Activated naive CD4-positive, alpha-beta T cell treated with anti-CD3 and anti-CD28 coated beads for 36 hours (primary cell): ENCODE results near the gene TXK. TPM values are rescaled to one million over a fixed set of nuclear protein-coding genes. Genes with fewer than 3 reads are reported as not detected.

ENCODE experiments used
- CTCF ChIA-PET: fragments of 350-600 bp; sonication (Branson Sonifier 250); formaldehyde crosslinking; loops from one replicate; lab custom pipeline; 2021; ENCODE audit warnings: antibody characterized with exemption; lab: Charles Lee
- DNase-seq: peaks from one replicate; pipeline ENCODE4 v3.0.0-alpha.2; 2020
- H3K27ac Mint-ChIP-seq: one replicate; pipeline ENCODE4 v1.8.0; 2021; ENCODE audit warnings: mild to moderate bottlenecking, mixed read lengths
- H3K27me3 Mint-ChIP-seq: one replicate; pipeline ENCODE4 v1.8.0; 2021; ENCODE audit warnings: low read depth, mixed read lengths
- H3K36me3 Mint-ChIP-seq: one replicate; pipeline ENCODE4 v1.8.0; 2021; ENCODE audit warnings: low read depth, mixed read lengths
- H3K4me1 Mint-ChIP-seq: one replicate; pipeline ENCODE4 v1.8.0; 2021; ENCODE audit warnings: low read depth, mixed read lengths
- H3K4me3 Mint-ChIP-seq: one replicate; pipeline ENCODE4 v1.8.0; 2021; ENCODE audit warnings: mild to moderate bottlenecking, moderate library complexity, mixed read lengths
- H3K9me3 Mint-ChIP-seq: one replicate; pipeline ENCODE4 v1.8.0; 2021; ENCODE audit warnings: mixed read lengths
- intact Hi-C: fragments of 100-400 bp; cut with micrococcal nuclease; formaldehyde crosslinking; loops from one replicate; pipeline ENCODE4 v1.15.1; 2023
- total RNA-seq, 2 experiments: library from RNA; stranded (reverse); gene quantifications; one replicate each; pipeline ENCODE4 v1.2.3, GENCODE V29; 2021

Gene TXK
- total RNA-seq, 2 experiments from 2014 or later: 24.4 to 28.6 TPM

GRCh38 chr4:48046059-48046458 lies 88.0 kb downstream of the TXK start:
- Mint-ChIP-seq H3K4me1 (peaks cover 72% of the 10 kb centered on the region), H3K27me3 (no peaks in the 10 kb centered on the region), H3K36me3 (no peaks in the 10 kb centered on the region), H3K27ac (no peak overlapping the region), H3K4me3 (no peak overlapping the region), H3K9me3 (no peaks in the 10 kb centered on the region)
- intact Hi-C loops: loop anchor here (5.0 to 10.0 kb wide), 2 partner anchors 209 to 859 kb away; partner anchors contain the start of genes CORIN and OCIAD2
- CTCF ChIA-PET: interaction anchor here (1.0 to 7.9 kb wide), 6 partner anchors 14 to 50 kb away, joined by 3 to 105 read pairs (median 12); no protein-coding TSS in a partner anchor
- no peak for DNase-seq

GRCh38 chr4:48044298-48044697 lies 89.8 kb downstream of the TXK start:
- CTCF ChIA-PET: interaction anchor here (0.6 to 7.9 kb wide), 4 partner anchors 12 to 115 kb away, joined by 3 to 105 read pairs (median 10); no protein-coding TSS in a partner anchor
- intact Hi-C loops: loop anchor here (2.0 to 10.0 kb wide), 2 partner anchors 17 to 861 kb away; partner anchors contain the start of gene OCIAD2
- no peak overlapping the region for H3K4me3 Mint-ChIP-seq

GRCh38 chr4:48043504-48043903 lies 90.5 kb downstream of the TXK start:
- Mint-ChIP-seq H3K9me3 (no peaks in the 10 kb centered on the region), H3K36me3 (peaks cover 1% of the 10 kb centered on the region), H3K4me3 (no peak overlapping the region), H3K4me1 (peaks cover 78% of the 10 kb centered on the region), H3K27me3 (no peaks in the 10 kb centered on the region), H3K27ac (no peak overlapping the region)
- no peak for DNase-seq
- intact Hi-C loops: loop anchor here (10.0 kb wide), 1 partner anchor 861 kb away; the partner anchor contains the start of gene OCIAD2
- CTCF ChIA-PET: interaction anchor here (0.6 to 2.6 kb wide), 4 partner anchors 10 to 44 kb away, joined by 3 to 17 read pairs (median 4); no protein-coding TSS in a partner anchor

More at GRCh38 chr4:48044298-48044697, 89.8 kb downstream of the TXK start:
- Mint-ChIP-seq H3K4me1 (peaks cover 78% of the 10 kb centered on the region), H3K36me3 (no peaks in the 10 kb centered on the region), H3K27me3 (no peaks in the 10 kb centered on the region), H3K27ac (no peak overlapping the region), H3K9me3 (no peaks in the 10 kb centered on the region)
- DNase-seq: no peak

- Mint-ChIP-seq H3K4me3 (no peak overlapping the region), H3K27ac (no peak overlapping the region), H3K9me3 (no peaks in the 10 kb centered on the region), H3K4me1 (peaks cover 79% of the 10 kb centered on the region), H3K27me3 (no peaks in the 10 kb centered on the region), H3K36me3 (peaks cover 1% of the 10 kb centered on the region)
- DNase-seq: no peak
- intact Hi-C loops: loop anchor here (10.0 kb wide), 1 partner anchor 862 kb away; the partner anchor contains the start of gene OCIAD2
- CTCF ChIA-PET: interaction anchor here (0.6 to 2.6 kb wide), 5 partner anchors 10 to 73 kb away, joined by 3 to 17 read pairs (median 4); no protein-coding TSS in a partner anchor
Measured at GRCh38 chr4:48042979-48043461, 91.0 kb downstream of the TXK start.

GRCh38 chr4:48041535-48042137 lies 92.4 kb downstream of the TXK start:
- H3K4me3 Mint-ChIP-seq: no peak overlapping the region
- CTCF ChIA-PET: interaction anchor here (0.9 to 2.6 kb wide), 4 partner anchors 8 to 24 kb away, joined by 3 to 17 read pairs (median 4); no protein-coding TSS in a partner anchor
- H3K36me3 Mint-ChIP-seq: peaks cover 2% of the 10 kb centered on the region
- DNase-seq: no peak
- no peaks in the 10 kb centered on the region for H3K27me3 Mint-ChIP-seq
- no peak overlapping the region for H3K27ac Mint-ChIP-seq
- H3K9me3 Mint-ChIP-seq: peaks cover under 1% of the 10 kb centered on the region
- intact Hi-C loops: loop anchor here (1.0 to 10.0 kb wide), 2 partner anchors 24 to 863 kb away; partner anchors contain the start of gene OCIAD2
- peaks cover 72% of the 10 kb centered on the region for H3K4me1 Mint-ChIP-seq

GRCh38 chr4:48039561-48039960 lies 94.5 kb downstream of the TXK start:
- H3K4me1 Mint-ChIP-seq: peaks cover 74% of the 10 kb centered on the region
- no peak for DNase-seq
- H3K4me3 Mint-ChIP-seq: no peak overlapping the region
- H3K36me3 Mint-ChIP-seq: peaks cover 7% of the 10 kb centered on the region
- H3K9me3 Mint-ChIP-seq: peaks cover 3% of the 10 kb centered on the region
- intact Hi-C loops: loop anchor here (5.0 to 10.0 kb wide), 4 partner anchors 395 to 743 kb away; partner anchors contain the start of gene FRYL
- no peak overlapping the region for H3K27ac Mint-ChIP-seq
- CTCF ChIA-PET: interaction anchor here (0.6 kb wide), 1 partner anchor 37 kb away, joined by 3 read pairs; no protein-coding TSS in a partner anchor
- no peaks in the 10 kb centered on the region for H3K27me3 Mint-ChIP-seq

GRCh38 chr4:48038666-48039065 lies 95.4 kb downstream of the TXK start:
- no peaks in the 10 kb centered on the region for H3K27me3 Mint-ChIP-seq
- intact Hi-C loops: loop anchor here (5.0 to 10.0 kb wide), 4 partner anchors 396 to 744 kb away; partner anchors contain the start of gene FRYL
- H3K4me1 Mint-ChIP-seq: peaks cover 74% of the 10 kb centered on the region
- H3K4me3 Mint-ChIP-seq: no peak overlapping the region
- DNase-seq: no peak
- CTCF ChIA-PET: interaction anchor here (5.6 kb wide), 1 partner anchor 29 kb away, joined by 74 read pairs; no protein-coding TSS in a partner anchor
- no peak overlapping the region for H3K27ac Mint-ChIP-seq
- peaks cover 3% of the 10 kb centered on the region for H3K9me3 Mint-ChIP-seq
- H3K36me3 Mint-ChIP-seq: peaks cover 9% of the 10 kb centered on the region

GRCh38 chr4:48037117-48037462 lies 97.0 kb downstream of the TXK start:
- intact Hi-C loops: loop anchor here (2.0 to 10.0 kb wide), 5 partner anchors 304 to 745 kb away; partner anchors contain the start of genes FRYL and SLAIN2
- CTCF ChIA-PET: interaction anchor here (1.2 to 10.7 kb wide), 7 partner anchors 11 to 95 kb away, joined by 3 to 105 read pairs (median 8); no protein-coding TSS in a partner anchor
- no peaks in the 10 kb centered on the region for H3K27me3 Mint-ChIP-seq
- peaks cover 3% of the 10 kb centered on the region for H3K9me3 Mint-ChIP-seq
- H3K4me3 Mint-ChIP-seq: no peak overlapping the region
- H3K36me3 Mint-ChIP-seq: peaks cover 9% of the 10 kb centered on the region
- H3K4me1 Mint-ChIP-seq: peaks cover 68% of the 10 kb centered on the region
- DNase-seq: no peak
- peak overlapping the region; percentile 89 for H3K27ac Mint-ChIP-seq

GRCh38 chr4:48035952-48036351 lies 98.1 kb downstream of the TXK start:
- DNase-seq: no peak
- Mint-ChIP-seq H3K36me3 (peaks cover 9% of the 10 kb centered on the region), H3K4me1 (peaks cover 56% of the 10 kb centered on the region), H3K4me3 (no peak overlapping the region), H3K27me3 (no peaks in the 10 kb centered on the region), H3K9me3 (peaks cover 3% of the 10 kb centered on the region), H3K27ac (peak overlapping the region; percentile 89)
- CTCF ChIA-PET: interaction anchor here (0.8 to 10.7 kb wide), 15 partner anchors 11 to 117 kb away, joined by 3 to 105 read pairs (median 3); no protein-coding TSS in a partner anchor
- intact Hi-C loops: loop anchor here (1.0 to 10.0 kb wide), 15 partner anchors 9 to 746 kb away; partner anchors contain the start of genes FRYL, NFXL1, SLAIN2 and TEC

- CTCF ChIA-PET: interaction anchor here (0.7 to 10.7 kb wide), 22 partner anchors 9 to 868 kb away, joined by 3 to 105 read pairs (median 8); partner anchors contain the start of genes CNGA1 and NIPAL1
- Mint-ChIP-seq H3K36me3 (peaks cover 9% of the 10 kb centered on the region), H3K27me3 (no peaks in the 10 kb centered on the region), H3K4me1 (peaks cover 56% of the 10 kb centered on the region), H3K9me3 (peaks cover 3% of the 10 kb centered on the region), H3K4me3 (no peak overlapping the region), H3K27ac (no peak overlapping the region)
- intact Hi-C loops: loop anchor here (1.0 to 10.0 kb wide), 2 partner anchors 53 to 401 kb away; no protein-coding TSS in a partner anchor
- peak; percentile 87 for DNase-seq
Measured at GRCh38 chr4:48033825-48034413, 100.1 kb downstream of the TXK start.

GRCh38 chr4:48033412-48033811 lies 100.6 kb downstream of the TXK start:
- intact Hi-C loops: loop anchor here (10.0 kb wide), 1 partner anchor 401 kb away; no protein-coding TSS in a partner anchor
- Mint-ChIP-seq H3K4me1 (peaks cover 61% of the 10 kb centered on the region), H3K4me3 (no peak overlapping the region), H3K27me3 (no peaks in the 10 kb centered on the region), H3K36me3 (peaks cover 8% of the 10 kb centered on the region), H3K9me3 (peaks cover 3% of the 10 kb centered on the region), H3K27ac (no peak overlapping the region)
- CTCF ChIA-PET: interaction anchor here (0.7 to 10.7 kb wide), 17 partner anchors 9 to 868 kb away, joined by 3 to 105 read pairs (median 9); partner anchors contain the start of genes CNGA1 and NIPAL1
- no peak for DNase-seq
